ENCODE results near the gene ADGRV1. TPM values are rescaled to one million over a fixed set of nuclear protein-coding genes. Genes with fewer than 3 reads are reported as not detected.

Gene ADGRV1
- total and polyA plus RNA-seq, 8 donors = 0.75 to 10.3 (median 4.0) TPM

DNA sequence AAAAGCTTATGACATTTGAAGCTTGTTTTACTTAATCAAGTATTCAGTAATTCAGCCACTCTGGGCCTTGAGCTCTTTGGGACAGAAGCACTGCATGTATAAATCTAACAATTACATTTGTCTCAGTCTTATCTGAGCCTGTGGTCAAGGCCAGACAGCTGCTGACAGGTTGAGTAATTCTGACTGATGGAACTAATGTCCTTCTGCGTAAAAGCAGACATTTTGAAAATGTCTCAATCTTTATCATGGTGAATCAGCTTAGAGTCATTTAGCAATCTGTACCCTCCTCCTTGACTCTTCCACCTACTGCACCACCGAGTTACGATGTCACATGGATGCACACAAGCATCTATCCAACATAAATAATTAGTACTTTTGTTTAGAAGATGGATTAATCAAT is 424.6 kb downstream of the ADGRV1 start:
- no peaks in the 10 kb centered on the region for H3K9me3 ChIP-seq
- intact Hi-C loops (cut with DNase I; ENCODE audit: low total_unique reads) = no loop called here
- H3K4me3 ChIP-seq = no peak overlapping the region
- WGBS, 5 donors = 74 to 84% (median 82%) methylated on average over 3 of the region's 3 CpGs
- H3K4me1 ChIP-seq = no peaks in the 10 kb centered on the region
- H3K36me3 ChIP-seq = no peaks in the 10 kb centered on the region
- DNase-seq = peak in 1 of 2 donors; percentile 19
- H3K27me3 ChIP-seq = no peaks in the 10 kb centered on the region
- TF ChIP-seq, protein P1, sequence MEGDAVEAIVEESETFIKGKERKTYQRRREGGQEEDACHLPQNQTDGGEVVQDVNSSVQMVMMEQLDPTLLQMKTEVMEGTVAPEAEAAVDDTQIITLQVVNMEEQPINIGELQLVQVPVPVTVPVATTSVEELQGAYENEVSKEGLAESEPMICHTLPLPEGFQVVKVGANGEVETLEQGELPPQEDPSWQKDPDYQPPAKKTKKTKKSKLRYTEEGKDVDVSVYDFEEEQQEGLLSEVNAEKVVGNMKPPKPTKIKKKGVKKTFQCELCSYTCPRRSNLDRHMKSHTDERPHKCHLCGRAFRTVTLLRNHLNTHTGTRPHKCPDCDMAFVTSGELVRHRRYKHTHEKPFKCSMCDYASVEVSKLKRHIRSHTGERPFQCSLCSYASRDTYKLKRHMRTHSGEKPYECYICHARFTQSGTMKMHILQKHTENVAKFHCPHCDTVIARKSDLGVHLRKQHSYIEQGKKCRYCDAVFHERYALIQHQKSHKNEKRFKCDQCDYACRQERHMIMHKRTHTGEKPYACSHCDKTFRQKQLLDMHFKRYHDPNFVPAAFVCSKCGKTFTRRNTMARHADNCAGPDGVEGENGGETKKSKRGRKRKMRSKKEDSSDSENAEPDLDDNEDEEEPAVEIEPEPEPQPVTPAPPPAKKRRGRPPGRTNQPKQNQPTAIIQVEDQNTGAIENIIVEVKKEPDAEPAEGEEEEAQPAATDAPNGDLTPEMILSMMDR (IDR thresholded peaks at IDR 0.05) = no peak
- peak in 2 of 3 donors; percentile 38 to 41 for TF ChIP-seq POLR2AphosphoS5 (IDR thresholded peaks at IDR 0.05)
- peak overlapping the region in 1 of 5 donors; percentile 40 for H3K27ac ChIP-seq

DNA sequence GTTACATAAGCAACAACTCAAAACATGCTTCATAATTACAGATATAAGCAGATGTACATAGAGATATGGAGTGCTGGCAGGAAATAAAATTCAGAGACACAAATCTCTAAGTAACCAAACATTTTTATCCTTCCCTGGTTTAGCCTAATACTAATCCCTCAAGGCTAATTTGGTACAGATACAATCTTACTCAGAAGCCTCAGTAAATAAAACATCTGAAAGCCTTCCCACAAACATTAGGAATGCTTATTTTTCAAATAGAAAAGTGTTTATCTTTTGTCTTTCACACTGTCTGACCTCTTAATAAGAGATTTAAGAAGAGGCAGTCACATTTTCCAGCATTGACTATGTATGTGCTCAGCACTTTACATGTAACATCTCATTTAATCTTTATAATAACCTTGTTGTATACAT is 425.1 kb downstream of the ADGRV1 start:
- DNase-seq = no peak
- Histone ChIP-seq H3K4me3 (no peak overlapping the region), H3K27me3 (no peaks in the 10 kb centered on the region), H3K9me3 (no peaks in the 10 kb centered on the region), H3K4me1 (no peaks in the 10 kb centered on the region), H3K36me3 (no peaks in the 10 kb centered on the region), H3K27ac (peak overlapping the region in 1 of 5 donors; percentile 40)
- TF ChIP-seq POLR2A (IDR thresholded peaks at IDR 0.05) (no peak), POLR2AphosphoS5 (IDR thresholded peaks at IDR 0.05) (no peak), EP300 (IDR thresholded peaks at IDR 0.05) (no peak)
- TF ChIP-seq, protein P1 (IDR thresholded peaks at IDR 0.05) = no peak
- intact Hi-C loops (cut with DNase I; ENCODE audit: low total_unique reads) = no loop called here

DNA sequence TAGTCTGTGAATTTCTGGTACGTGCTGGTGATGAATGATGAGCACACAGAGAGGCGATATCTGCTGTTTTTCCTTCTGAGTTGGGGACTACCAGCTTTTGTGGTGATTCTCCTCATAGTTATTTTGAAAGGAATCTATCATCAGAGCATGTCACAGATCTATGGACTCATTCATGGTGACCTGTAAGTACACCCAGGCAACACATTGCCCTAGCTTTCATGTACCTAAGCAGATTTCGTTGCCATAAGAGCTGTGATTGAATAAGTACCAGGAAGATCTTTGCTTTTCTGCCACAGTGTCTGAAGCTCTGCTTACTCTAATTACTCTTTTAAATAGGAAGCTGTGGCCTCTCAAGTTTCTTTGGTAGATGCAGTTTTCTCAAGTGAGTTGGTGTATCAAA is 426.7 kb downstream of the ADGRV1 start:
- Histone ChIP-seq H3K4me3 (no peak overlapping the region), H3K36me3 (no peaks in the 10 kb centered on the region), H3K27ac (no peak overlapping the region), H3K9me3 (no peaks in the 10 kb centered on the region), H3K27me3 (no peaks in the 10 kb centered on the region), H3K4me1 (no peaks in the 10 kb centered on the region)
- TF ChIP-seq POLR2A (IDR thresholded peaks at IDR 0.05) (no peak), POLR2AphosphoS5 (IDR thresholded peaks at IDR 0.05) (no peak), EP300 (IDR thresholded peaks at IDR 0.05) (no peak)
- TF ChIP-seq, protein P1 (IDR thresholded peaks at IDR 0.05) = no peak
- DNase-seq = no peak
- intact Hi-C loops (cut with DNase I; ENCODE audit: low total_unique reads) = no loop called here
- WGBS, 5 donors = 71 to 82% (median 74%) methylated on average over 3 of the region's 3 CpGs

DNA sequence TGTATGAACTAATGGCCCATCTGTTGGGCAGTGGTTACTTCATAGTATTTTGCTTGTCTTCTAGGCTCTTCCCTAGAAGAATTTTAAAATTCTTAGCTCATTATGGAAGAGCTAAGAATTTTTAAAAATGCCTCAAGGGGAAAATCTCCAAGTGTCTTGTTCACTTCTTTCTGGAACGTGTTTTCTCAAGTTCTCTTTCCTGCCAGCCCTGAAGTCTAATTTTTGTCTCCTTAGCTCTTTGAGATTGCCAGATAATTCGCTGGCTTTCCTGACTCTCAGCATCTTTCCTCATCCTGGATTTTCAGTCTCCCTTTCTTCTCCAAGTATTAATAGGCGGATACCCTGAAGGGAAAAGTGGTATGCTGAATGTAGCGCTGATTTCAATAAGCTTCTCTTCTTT is 429.1 kb downstream of the ADGRV1 start:
- DNase-seq = peak in 1 of 2 donors; percentile 13
- Histone ChIP-seq H3K36me3 (no peaks in the 10 kb centered on the region), H3K4me3 (no peak overlapping the region), H3K27ac (no peak overlapping the region), H3K9me3 (no peaks in the 10 kb centered on the region), H3K27me3 (no peaks in the 10 kb centered on the region), H3K4me1 (peaks cover 0 to 7% (median 0%) of the 10 kb centered on the region in 4 donors)
- WGBS, 5 donors = 82 to 88% (median 83%) methylated on average over 4 of the region's 4 CpGs
- intact Hi-C loops (cut with DNase I; ENCODE audit: low total_unique reads) = no loop called here
- TF ChIP-seq POLR2A (IDR thresholded peaks at IDR 0.05) = no peak
- no peak for TF ChIP-seq POLR2AphosphoS5 (IDR thresholded peaks at IDR 0.05)
- TF ChIP-seq, protein P1 (IDR thresholded peaks at IDR 0.05) = no peak
- no peak for TF ChIP-seq EP300 (IDR thresholded peaks at IDR 0.05)

All from stomach (tissue), 9 donors.